ENCODE results near the gene ADK.

GRCh38 chr10:74165530-74165901 is 14.5 kb downstream of the ADK start:
- TF ChIP-seq CTCF (IDR thresholded peaks at IDR 0.05; ENCODE audit: insufficient read depth, low read depth, low read length) (no peak), EZH2 (IDR thresholded peaks at IDR 0.05; ENCODE audit: insufficient read depth, low read length) (no peak)
